ENCODE data around the gene CDK14.

Gene CDK14

DNA sequence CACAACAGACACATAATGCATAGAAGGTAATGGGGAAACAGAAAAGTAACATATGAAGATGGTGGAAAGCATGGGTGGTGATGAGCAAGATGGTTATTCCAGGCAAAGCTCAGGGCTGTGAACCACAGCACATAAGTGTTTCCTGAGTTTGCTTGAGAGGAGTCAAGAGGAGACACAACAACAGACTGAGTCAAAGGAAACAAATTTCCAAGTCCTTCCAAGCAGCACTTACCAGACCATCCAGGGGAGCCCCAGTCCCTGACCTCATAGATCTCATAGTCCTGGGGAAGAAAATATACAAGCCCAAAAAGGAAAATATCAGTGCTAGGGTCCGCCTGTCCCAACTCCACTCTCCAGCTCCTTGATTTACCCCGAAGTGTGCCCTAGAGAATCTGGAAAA, 451.5 kb downstream of the CDK14 start:
- DNase-seq = no peak

DNA sequence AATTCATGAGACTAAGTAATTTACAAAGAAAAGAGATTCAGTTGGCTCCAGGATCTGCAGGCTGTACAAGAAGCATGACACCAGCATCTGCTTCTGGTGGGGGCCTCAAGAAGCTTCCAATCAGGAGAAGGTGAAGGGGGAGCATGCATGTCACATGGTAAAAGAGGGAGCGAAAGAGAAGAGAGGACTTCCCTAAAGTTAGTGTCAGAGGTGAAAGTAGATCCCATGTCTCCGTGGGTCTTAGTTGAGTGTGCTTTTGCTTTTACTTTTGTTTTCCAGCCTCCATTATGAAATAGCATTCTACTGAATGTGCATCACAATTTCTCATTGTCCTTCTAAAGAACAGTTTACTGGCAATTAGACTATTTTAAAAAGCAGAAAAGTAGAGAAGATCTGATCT, 454.6 kb downstream of the CDK14 start:
- Histone ChIP-seq H3K27me3 (ENCODE audit: insufficient read depth, low read depth, severe bottlenecking) (no peaks in the 10 kb centered on the region), H3K36me3 (no peaks in the 10 kb centered on the region), H3K4me3 (ENCODE audit: low read depth, low read length) (no peak overlapping the region), H3K9me3 (ENCODE audit: severe bottlenecking) (no peaks in the 10 kb centered on the region), H3K27ac (no peak overlapping the region)
- TF ChIP-seq, protein P1, sequence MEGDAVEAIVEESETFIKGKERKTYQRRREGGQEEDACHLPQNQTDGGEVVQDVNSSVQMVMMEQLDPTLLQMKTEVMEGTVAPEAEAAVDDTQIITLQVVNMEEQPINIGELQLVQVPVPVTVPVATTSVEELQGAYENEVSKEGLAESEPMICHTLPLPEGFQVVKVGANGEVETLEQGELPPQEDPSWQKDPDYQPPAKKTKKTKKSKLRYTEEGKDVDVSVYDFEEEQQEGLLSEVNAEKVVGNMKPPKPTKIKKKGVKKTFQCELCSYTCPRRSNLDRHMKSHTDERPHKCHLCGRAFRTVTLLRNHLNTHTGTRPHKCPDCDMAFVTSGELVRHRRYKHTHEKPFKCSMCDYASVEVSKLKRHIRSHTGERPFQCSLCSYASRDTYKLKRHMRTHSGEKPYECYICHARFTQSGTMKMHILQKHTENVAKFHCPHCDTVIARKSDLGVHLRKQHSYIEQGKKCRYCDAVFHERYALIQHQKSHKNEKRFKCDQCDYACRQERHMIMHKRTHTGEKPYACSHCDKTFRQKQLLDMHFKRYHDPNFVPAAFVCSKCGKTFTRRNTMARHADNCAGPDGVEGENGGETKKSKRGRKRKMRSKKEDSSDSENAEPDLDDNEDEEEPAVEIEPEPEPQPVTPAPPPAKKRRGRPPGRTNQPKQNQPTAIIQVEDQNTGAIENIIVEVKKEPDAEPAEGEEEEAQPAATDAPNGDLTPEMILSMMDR (IDR thresholded peaks at IDR 0.05; ENCODE audit: low read depth, low read length) = no peak
- no peak for DNase-seq

More for the DNA sequence above, 451.5 kb downstream of the CDK14 start:
- TF ChIP-seq, protein P1 (IDR thresholded peaks at IDR 0.05; ENCODE audit: low read depth, low read length) = no peak
- no peak overlapping the region for H3K4me3 ChIP-seq (ENCODE audit: low read depth, low read length)
- H3K27me3 ChIP-seq (ENCODE audit: insufficient read depth, low read depth, severe bottlenecking) = no peaks in the 10 kb centered on the region
- H3K36me3 ChIP-seq = no peaks in the 10 kb centered on the region
- no peak overlapping the region for H3K27ac ChIP-seq
- no peaks in the 10 kb centered on the region for H3K9me3 ChIP-seq (ENCODE audit: severe bottlenecking)

DNA sequence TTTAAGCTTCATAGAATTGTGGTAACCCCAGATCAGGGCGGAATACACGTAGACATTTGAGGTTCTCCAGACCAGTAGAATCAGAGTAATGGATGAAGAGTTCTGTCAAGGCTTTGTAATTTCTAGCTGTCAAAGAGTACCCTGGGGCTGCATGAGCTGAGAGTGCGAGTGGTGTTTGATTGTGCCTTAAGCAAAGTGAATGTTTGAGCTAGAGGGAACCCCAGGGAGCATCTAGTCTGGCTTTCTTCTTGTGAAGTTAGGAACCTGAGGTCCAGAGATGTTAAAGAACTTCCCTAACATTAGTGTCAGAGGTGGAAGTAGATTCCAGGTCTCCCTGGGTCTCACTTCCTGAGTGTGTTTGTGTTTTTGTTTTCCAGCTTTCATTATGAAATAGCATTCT, 455.8 kb downstream of the CDK14 start:
- TF ChIP-seq, protein P1 (IDR thresholded peaks at IDR 0.05; ENCODE audit: low read depth, low read length) = no peak
- Histone ChIP-seq H3K36me3 (no peaks in the 10 kb centered on the region), H3K4me3 (ENCODE audit: low read depth, low read length) (no peak overlapping the region), H3K9me3 (ENCODE audit: severe bottlenecking) (no peaks in the 10 kb centered on the region), H3K27ac (no peak overlapping the region), H3K27me3 (ENCODE audit: insufficient read depth, low read depth, severe bottlenecking) (no peaks in the 10 kb centered on the region)
- DNase-seq = no peak

DNA sequence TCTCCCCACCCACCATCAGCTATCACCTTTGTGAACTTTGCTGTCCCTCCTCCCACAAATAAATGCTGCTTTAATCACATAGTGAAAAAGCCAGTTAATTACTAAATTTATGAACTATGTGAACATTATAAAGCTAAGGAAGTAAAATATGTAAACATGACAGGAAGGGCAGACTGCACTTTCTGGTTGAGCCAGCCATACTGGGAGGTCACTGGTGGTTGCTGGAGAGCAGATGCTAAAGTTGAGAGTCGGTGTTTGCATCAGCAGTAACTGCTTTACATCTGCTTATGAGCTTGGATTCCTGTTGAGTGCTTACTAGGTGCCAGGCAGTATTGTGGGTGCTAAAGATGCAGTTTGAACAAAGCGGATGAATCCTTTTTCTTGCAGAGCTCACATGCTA, 458.3 kb downstream of the CDK14 start:
- Histone ChIP-seq H3K27me3 (ENCODE audit: insufficient read depth, low read depth, severe bottlenecking) (no peaks in the 10 kb centered on the region), H3K27ac (no peak overlapping the region), H3K36me3 (no peaks in the 10 kb centered on the region), H3K4me3 (ENCODE audit: low read depth, low read length) (no peak overlapping the region), H3K9me3 (ENCODE audit: severe bottlenecking) (no peaks in the 10 kb centered on the region)
- TF ChIP-seq, protein P1 (IDR thresholded peaks at IDR 0.05; ENCODE audit: low read depth, low read length) = no peak
- DNase-seq = no peak

DNA sequence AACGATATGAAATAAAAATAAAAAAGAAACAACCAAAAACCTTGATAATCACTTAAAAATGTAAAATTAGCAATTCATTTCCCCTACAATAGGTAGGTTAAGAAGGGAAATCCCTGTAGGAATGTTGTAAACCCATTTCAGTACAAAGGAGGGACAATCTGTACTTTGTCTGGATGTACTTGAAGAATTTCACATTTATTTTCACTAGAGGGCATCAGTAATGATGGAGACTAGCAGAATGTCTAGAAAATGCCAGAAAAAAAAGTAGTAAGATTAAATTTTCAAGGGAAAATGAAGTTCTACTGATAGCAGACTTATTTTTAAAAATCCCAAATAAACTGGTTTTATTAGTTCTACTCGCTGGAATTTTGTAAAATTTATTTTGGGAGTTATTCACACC, 459.1 kb downstream of the CDK14 start:
- DNase-seq = no peak
- H3K27ac ChIP-seq = no peak overlapping the region

DNA sequence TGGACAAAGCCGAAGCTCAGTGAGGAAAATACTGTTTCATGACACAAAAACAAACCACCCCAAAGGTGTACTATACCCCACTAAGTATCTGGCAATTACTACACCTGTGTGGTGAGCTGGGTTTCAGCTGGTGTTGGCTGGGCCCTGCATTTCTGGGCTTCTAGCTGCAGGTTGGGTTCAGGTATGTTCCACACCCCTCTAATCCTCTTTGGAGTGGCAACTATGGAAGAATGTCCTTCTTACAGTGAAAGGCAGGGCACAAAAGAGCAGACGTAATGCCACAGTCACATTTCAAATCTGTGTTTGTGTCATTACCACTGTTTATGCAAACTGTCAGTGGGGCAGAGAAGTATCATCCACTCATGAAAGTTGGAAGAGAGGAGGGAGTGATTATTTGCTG, 466.6 kb downstream of the CDK14 start:
- TF ChIP-seq, protein P1 (IDR thresholded peaks at IDR 0.05; ENCODE audit: low read depth, low read length) = no peak
- Histone ChIP-seq H3K36me3 (no peaks in the 10 kb centered on the region), H3K27me3 (ENCODE audit: insufficient read depth, low read depth, severe bottlenecking) (no peaks in the 10 kb centered on the region)

More for the DNA sequence above, 459.1 kb downstream of the CDK14 start:
- Histone ChIP-seq H3K4me3 (ENCODE audit: low read depth, low read length) (no peak overlapping the region), H3K9me3 (ENCODE audit: severe bottlenecking) (no peaks in the 10 kb centered on the region), H3K36me3 (no peaks in the 10 kb centered on the region), H3K27me3 (ENCODE audit: insufficient read depth, low read depth, severe bottlenecking) (no peaks in the 10 kb centered on the region)
- TF ChIP-seq, protein P1 (IDR thresholded peaks at IDR 0.05; ENCODE audit: low read depth, low read length) = no peak

More for the DNA sequence above, 466.6 kb downstream of the CDK14 start:
- no peaks in the 10 kb centered on the region for H3K9me3 ChIP-seq (ENCODE audit: severe bottlenecking)
- H3K27ac ChIP-seq = no peak overlapping the region
- H3K4me3 ChIP-seq (ENCODE audit: low read depth, low read length) = no peak overlapping the region
- DNase-seq = no peak
